Immature natural killer cell (primary cell): ENCODE measurements around the gene NBAS. TPM values are rescaled to one million over a fixed set of nuclear protein-coding genes. Genes with fewer than 3 reads are reported as not detected.
"Not testable (repeated sequence)": the region's sequence is repeated elsewhere in the genome, so short reads cannot be mapped to it uniquely, and the experiment has no call there.

Experiments
- DNase-seq, 3 donors: peaks; one replicate each; pipeline ENCODE4 v3.0.0; 2022; ENCODE audit warnings: mixed read lengths in 1 of 3
- H3K27ac Mint-ChIP-seq, 6 donors: one replicate each; pipeline ENCODE4 v1.8.0; 2020; ENCODE audit warnings: mixed read lengths in 6 of 6, mild to moderate bottlenecking in 5 of 6, inconsistent platforms in 4 of 6, moderate library complexity in 3 of 6
- H3K27me3 Mint-ChIP-seq, 3 donors: one replicate each; pipeline ENCODE4 v1.8.0; 2020 to 2021; ENCODE audit warnings: low read depth in 3 of 3, mild to moderate bottlenecking in 3 of 3, mixed read lengths in 3 of 3, moderate library complexity in 3 of 3, inconsistent platforms in 1 of 3
- H3K36me3 Mint-ChIP-seq, 3 donors: one replicate each; pipeline ENCODE4 v1.8.0; 2020; ENCODE audit warnings: mixed read lengths in 3 of 3, inconsistent platforms in 2 of 3, mild to moderate bottlenecking in 2 of 3
- H3K4me1 Mint-ChIP-seq, 2 donors: one replicate each; pipeline ENCODE4 v1.8.0; 2020; ENCODE audit warnings: inconsistent platforms in 2 of 2, mild to moderate bottlenecking in 2 of 2, mixed read lengths in 2 of 2, moderate library complexity in 1 of 2
- H3K4me3 Mint-ChIP-seq, 5 donors: one replicate each; pipeline ENCODE4 v1.8.0; 2020; ENCODE audit warnings: mild to moderate bottlenecking in 5 of 5, mixed read lengths in 5 of 5, inconsistent platforms in 3 of 5, moderate library complexity in 3 of 5
- H3K9me3 Mint-ChIP-seq, 6 donors: one replicate each; pipeline ENCODE4 v1.8.0; 2020; ENCODE audit warnings: mild to moderate bottlenecking in 6 of 6, mixed read lengths in 6 of 6, inconsistent platforms in 4 of 6, moderate library complexity in 3 of 6
- polyA plus RNA-seq, 3 donors: library from polyadenylated mRNA; unstranded; fragments of 300-500 nt; fragmentation: Illumina TruSeq; gene quantifications; one replicate each; pipeline ENCODE4 v1.2.3, GENCODE V29; 2021

NBAS gene
- polyA plus RNA-seq, 3 donors from 2014 or later, result 10.8 to 21.0 (median 11.6) TPM

- no peaks in the 10 kb centered on the region for H3K4me1 Mint-ChIP-seq
- H3K4me3 Mint-ChIP-seq, result no peak overlapping the region
- no peaks in the 10 kb centered on the region for H3K9me3 Mint-ChIP-seq
- H3K36me3 Mint-ChIP-seq, result peaks cover 18 to 65% (median 46%) of the 10 kb centered on the region in 3 donors
- no peak overlapping the region for H3K27ac Mint-ChIP-seq
- no peaks in the 10 kb centered on the region for H3K27me3 Mint-ChIP-seq
- DNase-seq, result no peak
These were observed 334.5 kb downstream of the NBAS start for GRCh38 chr2:15226661-15227060.

- Mint-ChIP-seq H3K27ac (no peak overlapping the region), H3K36me3 (peaks cover 18 to 53% (median 38%) of the 10 kb centered on the region in 3 donors)
These were observed 336.0 kb downstream of the NBAS start for GRCh38 chr2:15225131-15225530.

GRCh38 chr2:15224641-15225040 is 336.5 kb downstream of the NBAS start:
- H3K27ac Mint-ChIP-seq, result no peak overlapping the region
- no peaks in the 10 kb centered on the region for H3K4me1 Mint-ChIP-seq
- H3K9me3 Mint-ChIP-seq, result no peaks in the 10 kb centered on the region
- no peaks in the 10 kb centered on the region for H3K27me3 Mint-ChIP-seq
- H3K4me3 Mint-ChIP-seq, result no peak overlapping the region
- DNase-seq, result no peak
- H3K36me3 Mint-ChIP-seq, result peaks cover 18 to 49% (median 33%) of the 10 kb centered on the region in 3 donors

More at GRCh38 chr2:15225131-15225530, 336.0 kb downstream of the NBAS start:
- no peak for DNase-seq
- no peaks in the 10 kb centered on the region for H3K4me1 Mint-ChIP-seq
- H3K9me3 Mint-ChIP-seq, result no peaks in the 10 kb centered on the region
- H3K4me3 Mint-ChIP-seq, result no peak overlapping the region
- no peaks in the 10 kb centered on the region for H3K27me3 Mint-ChIP-seq

GRCh38 chr2:15223887-15224286 is 337.2 kb downstream of the NBAS start:
- Mint-ChIP-seq H3K27me3 (no peaks in the 10 kb centered on the region), H3K9me3 (no peaks in the 10 kb centered on the region), H3K36me3 (peaks cover 18 to 47% (median 32%) of the 10 kb centered on the region in 3 donors), H3K4me1 (no peaks in the 10 kb centered on the region), H3K4me3 (no peak overlapping the region), H3K27ac (no peak overlapping the region)
- no peak for DNase-seq

GRCh38 chr2:15222856-15223255 is 338.3 kb downstream of the NBAS start:
- Mint-ChIP-seq H3K36me3 (peaks cover 12 to 40% (median 26%) of the 10 kb centered on the region in 3 donors), H3K4me1 (no peaks in the 10 kb centered on the region), H3K9me3 (no peaks in the 10 kb centered on the region), H3K27me3 (no peaks in the 10 kb centered on the region), H3K4me3 (no peak overlapping the region), H3K27ac (no peak overlapping the region)
- no peak for DNase-seq

- DNase-seq, result no peak
- Mint-ChIP-seq H3K4me1 (no peaks in the 10 kb centered on the region), H3K27me3 (no peaks in the 10 kb centered on the region), H3K9me3 (no peaks in the 10 kb centered on the region), H3K36me3 (peaks cover 19 to 37% (median 30%) of the 10 kb centered on the region in 3 donors), H3K27ac (no peak overlapping the region), H3K4me3 (no peak overlapping the region)
These were observed 340.5 kb downstream of the NBAS start for GRCh38 chr2:15220603-15221002.

- no peak overlapping the region for H3K27ac Mint-ChIP-seq
- peaks cover 15 to 29% (median 29%) of the 10 kb centered on the region in 3 donors for H3K36me3 Mint-ChIP-seq
These were observed 342.6 kb downstream of the NBAS start for GRCh38 chr2:15218423-15219086.

GRCh38 chr2:15212249-15212648 is 348.9 kb downstream of the NBAS start:
- Mint-ChIP-seq H3K4me1 (no peaks in the 10 kb centered on the region), H3K27me3 (peaks cover 0 to 2% (median 0%) of the 10 kb centered on the region in 3 donors), H3K36me3 (peaks cover 36 to 77% (median 72%) of the 10 kb centered on the region in 3 donors), H3K4me3 (no peak overlapping the region), H3K9me3 (peaks cover 0 to under 1% (median 0%) of the 10 kb centered on the region in 6 donors), H3K27ac (peak overlapping the region in 2 of 6 donors; percentile 6 to 12)
- DNase-seq, result no peak

More at GRCh38 chr2:15218423-15219086, 342.6 kb downstream of the NBAS start:
- no peak for DNase-seq
- H3K27me3 Mint-ChIP-seq, result no peaks in the 10 kb centered on the region
- no peak overlapping the region for H3K4me3 Mint-ChIP-seq
- H3K4me1 Mint-ChIP-seq, result no peaks in the 10 kb centered on the region
- no peaks in the 10 kb centered on the region for H3K9me3 Mint-ChIP-seq

- not testable (repeated sequence) for H3K4me3 Mint-ChIP-seq, DNase-seq, H3K27me3 Mint-ChIP-seq, H3K9me3 Mint-ChIP-seq, H3K4me1 Mint-ChIP-seq, H3K27ac Mint-ChIP-seq
- H3K36me3 Mint-ChIP-seq, result peaks cover 31 to 75% (median 74%) of the 10 kb centered on the region in 3 donors
These were observed 350.6 kb downstream of the NBAS start for GRCh38 chr2:15210542-15210941.

- DNase-seq, result no peak
- Mint-ChIP-seq H3K27me3 (peaks cover 0 to 2% (median 0%) of the 10 kb centered on the region in 3 donors), H3K9me3 (peaks cover 0 to 3% (median 0%) of the 10 kb centered on the region in 6 donors), H3K4me1 (peaks cover 0 to 1% of the 10 kb centered on the region in 2 donors), H3K36me3 (peaks cover 20 to 66% (median 52%) of the 10 kb centered on the region in 3 donors), H3K4me3 (no peak overlapping the region), H3K27ac (no peak overlapping the region)
These were observed 354.7 kb downstream of the NBAS start for GRCh38 chr2:15206419-15206818.

- peaks cover 0 to 3% (median 0%) of the 10 kb centered on the region in 6 donors for H3K9me3 Mint-ChIP-seq
- peaks cover 15 to 62% (median 46%) of the 10 kb centered on the region in 3 donors for H3K36me3 Mint-ChIP-seq
- peaks cover 0 to 1% (median 0%) of the 10 kb centered on the region in 3 donors for H3K27me3 Mint-ChIP-seq
- DNase-seq, result peak in 1 of 3 donors; percentile 1
- H3K4me1 Mint-ChIP-seq, result peaks cover 0 to 1% of the 10 kb centered on the region in 2 donors
- no peak overlapping the region for H3K27ac Mint-ChIP-seq
- H3K4me3 Mint-ChIP-seq, result no peak overlapping the region
These were observed 355.6 kb downstream of the NBAS start for GRCh38 chr2:15205562-15205961.

- Mint-ChIP-seq H3K36me3 (peaks cover 11 to 32% (median 23%) of the 10 kb centered on the region in 3 donors), H3K27me3 (peaks cover 0 to under 1% (median 0%) of the 10 kb centered on the region in 3 donors), H3K4me1 (peaks cover 0 to 1% of the 10 kb centered on the region in 2 donors), H3K9me3 (peaks cover 0 to 2% (median 0%) of the 10 kb centered on the region in 6 donors), H3K4me3 (no peak overlapping the region), H3K27ac (no peak overlapping the region)
- no peak for DNase-seq
These were observed 360.1 kb downstream of the NBAS start for GRCh38 chr2:15201009-15201408.

GRCh38 chr2:15200581-15200980 is 360.6 kb downstream of the NBAS start:
- H3K27me3 Mint-ChIP-seq, result no peaks in the 10 kb centered on the region
- H3K36me3 Mint-ChIP-seq, result peaks cover 8 to 28% (median 18%) of the 10 kb centered on the region in 3 donors
- H3K9me3 Mint-ChIP-seq, result peaks cover 0 to 2% (median 0%) of the 10 kb centered on the region in 6 donors
- DNase-seq, result no peak
- H3K4me3 Mint-ChIP-seq, result no peak overlapping the region
- no peaks in the 10 kb centered on the region for H3K4me1 Mint-ChIP-seq
- H3K27ac Mint-ChIP-seq, result no peak overlapping the region

- DNase-seq, result no peak
- no peaks in the 10 kb centered on the region for H3K4me1 Mint-ChIP-seq
These were observed 363.1 kb downstream of the NBAS start for GRCh38 chr2:15198051-15198450.

More at GRCh38 chr2:15198051-15198450, 363.1 kb downstream of the NBAS start:
- Mint-ChIP-seq H3K27me3 (no peaks in the 10 kb centered on the region), H3K9me3 (peaks cover 0 to 2% (median 0%) of the 10 kb centered on the region in 6 donors), H3K27ac (no peak overlapping the region), H3K4me3 (no peak overlapping the region), H3K36me3 (peaks cover 6 to 13% (median 10%) of the 10 kb centered on the region in 3 donors)
